ENCODE data around the gene ATP5MC2. TPM values are rescaled to one million over a fixed set of nuclear protein-coding genes. Genes with fewer than 3 reads are reported as not detected.
"Not testable (repeated sequence)": the region's sequence is repeated elsewhere in the genome, so short reads cannot be mapped to it uniquely, and the experiment has no call there.

Gene ATP5MC2
- total RNA-seq, 1 donor from 2014 or later, result 461 TPM

- H3K4me1 Mint-ChIP-seq, result no peaks in the 10 kb centered on the region
Measured at GRCh38 chr12:53719649-53720048, 43.8 kb upstream of the ATP5MC2 start.

GRCh38 chr12:53718567-53718966 lies 42.7 kb upstream of the ATP5MC2 start:
- not testable (repeated sequence) for H3K9me3 Mint-ChIP-seq; H3K9ac ChIP-seq; H3K4me2 ChIP-seq; DNase-seq (ENCODE audit: low spot score); H2AFZ ChIP-seq (replicated peaks); H3F3A ChIP-seq (ENCODE audit: low read depth); H3K27ac ChIP-seq; H3K4me1 Mint-ChIP-seq; H4K20me1 ChIP-seq (ENCODE audit: low read depth); H3K36me3 ChIP-seq; H3K27ac Mint-ChIP-seq; H3K4me3 ChIP-seq; H3K4me3 Mint-ChIP-seq; H3K4me1 ChIP-seq; H3K79me2 ChIP-seq (ENCODE audit: low read depth); H3K27me3 ChIP-seq; H3K27me3 Mint-ChIP-seq (ENCODE audit: insufficient read depth, low read depth); H3K9me3 ChIP-seq (ENCODE audit: low read depth)
- peaks cover 19% of the 10 kb centered on the region for H3K36me3 Mint-ChIP-seq

More at GRCh38 chr12:53719649-53720048, 43.8 kb upstream of the ATP5MC2 start:
- no peaks in the 10 kb centered on the region for H3F3A ChIP-seq (ENCODE audit: low read depth)
- no peak overlapping the region for H3K27ac Mint-ChIP-seq
- H3K4me2 ChIP-seq, result no peak overlapping the region
- H4K20me1 ChIP-seq (ENCODE audit: low read depth), result no peaks in the 10 kb centered on the region
- peak; percentile 61 for DNase-seq (ENCODE audit: low spot score)
- H3K9me3 Mint-ChIP-seq, result no peaks in the 10 kb centered on the region
- H3K27me3 Mint-ChIP-seq (ENCODE audit: insufficient read depth, low read depth), result peaks cover 5% of the 10 kb centered on the region
- H3K79me2 ChIP-seq (ENCODE audit: low read depth), result no peaks in the 10 kb centered on the region
- H3K4me3 ChIP-seq, result no peak overlapping the region
- no peak overlapping the region for H3K9ac ChIP-seq
- H3K27me3 ChIP-seq, result no peaks in the 10 kb centered on the region
- no peak overlapping the region for H3K27ac ChIP-seq
- H3K4me1 ChIP-seq, result no peaks in the 10 kb centered on the region
- no peak overlapping the region for H3K4me3 Mint-ChIP-seq
- H2AFZ ChIP-seq (replicated peaks), result no peak overlapping the region
- peaks cover 18% of the 10 kb centered on the region for H3K36me3 Mint-ChIP-seq
- TF ChIP-seq EZH2phosphoT487 (IDR thresholded peaks at IDR 0.05) (no peak), EZH2 (IDR thresholded peaks at IDR 0.05) (no peak), CTCF (IDR thresholded peaks at IDR 0.05) (no peak)
- H3K36me3 ChIP-seq, result no peaks in the 10 kb centered on the region
- H3K9me3 ChIP-seq (ENCODE audit: low read depth), result no peaks in the 10 kb centered on the region

GRCh38 chr12:53717319-53717718 lies 41.4 kb upstream of the ATP5MC2 start:
- peaks cover 25% of the 10 kb centered on the region for H3K36me3 Mint-ChIP-seq
- Histone ChIP-seq H3F3A (ENCODE audit: low read depth) (no peaks in the 10 kb centered on the region), H3K4me3 (no peak overlapping the region), H4K20me1 (ENCODE audit: low read depth) (no peaks in the 10 kb centered on the region), H3K4me1 (no peaks in the 10 kb centered on the region), H3K27me3 (no peaks in the 10 kb centered on the region), H3K79me2 (ENCODE audit: low read depth) (no peaks in the 10 kb centered on the region), H3K9me3 (ENCODE audit: low read depth) (no peaks in the 10 kb centered on the region), H3K9ac (no peak overlapping the region), H3K4me2 (no peak overlapping the region), H3K27ac (no peak overlapping the region), H2AFZ (replicated peaks) (no peak overlapping the region), H3K36me3 (no peaks in the 10 kb centered on the region)
- no peak overlapping the region for H3K27ac Mint-ChIP-seq
- H3K4me3 Mint-ChIP-seq, result no peak overlapping the region
- H3K9me3 Mint-ChIP-seq, result no peaks in the 10 kb centered on the region
- TF ChIP-seq EZH2phosphoT487 (IDR thresholded peaks at IDR 0.05), result no peak
- no peak for TF ChIP-seq EZH2 (IDR thresholded peaks at IDR 0.05)
- TF ChIP-seq CTCF (IDR thresholded peaks at IDR 0.05), result no peak
- peaks cover 2% of the 10 kb centered on the region for H3K27me3 Mint-ChIP-seq (ENCODE audit: insufficient read depth, low read depth)
- peaks cover 4% of the 10 kb centered on the region for H3K4me1 Mint-ChIP-seq
- no peak for DNase-seq (ENCODE audit: low spot score)

GRCh38 chr12:53714004-53714403 lies 38.1 kb upstream of the ATP5MC2 start:
- no peak overlapping the region for H3K27ac ChIP-seq

More at GRCh38 chr12:53714004-53714403, 38.1 kb upstream of the ATP5MC2 start:
- no peak overlapping the region for H3K27ac Mint-ChIP-seq
- H3K27me3 Mint-ChIP-seq (ENCODE audit: insufficient read depth, low read depth), result peaks cover 4% of the 10 kb centered on the region
- peaks cover 22% of the 10 kb centered on the region for H3K36me3 Mint-ChIP-seq
- Histone ChIP-seq H3K9me3 (ENCODE audit: low read depth) (no peaks in the 10 kb centered on the region), H3F3A (ENCODE audit: low read depth) (no peaks in the 10 kb centered on the region), H3K79me2 (ENCODE audit: low read depth) (no peaks in the 10 kb centered on the region), H3K4me1 (no peaks in the 10 kb centered on the region), H3K36me3 (no peaks in the 10 kb centered on the region), H3K27me3 (peaks cover 15% of the 10 kb centered on the region), H3K4me3 (no peak overlapping the region), H3K9ac (no peak overlapping the region), H4K20me1 (ENCODE audit: low read depth) (no peaks in the 10 kb centered on the region), H3K4me2 (no peak overlapping the region), H2AFZ (replicated peaks) (no peak overlapping the region)
- H3K9me3 Mint-ChIP-seq, result no peaks in the 10 kb centered on the region
- no peak overlapping the region for H3K4me3 Mint-ChIP-seq
- DNase-seq (ENCODE audit: low spot score), result no peak
- peaks cover 16% of the 10 kb centered on the region for H3K4me1 Mint-ChIP-seq
- TF ChIP-seq CTCF (IDR thresholded peaks at IDR 0.05) (no peak), EZH2 (IDR thresholded peaks at IDR 0.05) (no peak)

Data from neural progenitor cell (in vitro differentiated cells).